Fibroblast of villous mesenchyme (primary cell): ENCODE results near the gene DIDO1. TPM values are rescaled to one million over a fixed set of nuclear protein-coding genes. Genes with fewer than 3 reads are reported as not detected.

ENCODE experiments used
- DNase-seq: peaks from one replicate; pipeline ENCODE4 v3.0.0-alpha.2; 2010; ENCODE audit warnings: low read depth
- H3K4me3 ChIP-seq: 2 replicates; pipeline ENCODE4 v1.5.1; 2011; ENCODE audit warnings: low read depth, mild to moderate bottlenecking, low read length
- CTCF ChIP-seq: IDR thresholded peaks from 2 replicates; pipeline ENCODE4 v1.5.1; 2012; ENCODE audit warnings: low read depth, mild to moderate bottlenecking, low read length; ENCODE audit not compliant: insufficient read depth
- total RNA-seq: library from RNA; depleted of rRNA; stranded (reverse); fragments of >200 nt; gene quantifications from 2 replicates; pipeline ENCODE4 v1.2.3, GENCODE V29; 2012

Gene DIDO1
- total RNA-seq, result 41.2 and 47.5 TPM in 2 replicates

GRCh38 chr20:62926229-62927127, at the start of gene DIDO1:
Gene DIDO1 (minus strand): TSS chr20:62926505.
- H3K4me3 ChIP-seq, result peak within 1 kb of the TSS; percentile 96
- DNase-seq, result peak; percentile 80
- peak; percentile 56 for TF ChIP-seq CTCF

- TF ChIP-seq CTCF, result no peak
- H3K4me3 ChIP-seq, result no peak overlapping the region
- DNase-seq, result no peak
Measured at GRCh38 chr20:62975251-62975760, 49.0 kb upstream of the DIDO1 start.

GRCh38 chr20:62972845-62973745, 46.8 kb upstream of the DIDO1 start:
- no peak for DNase-seq
- no peak for TF ChIP-seq CTCF
- peak overlapping the region; percentile 45 for H3K4me3 ChIP-seq

GRCh38 chr20:62971950-62972844, 45.9 kb upstream of the DIDO1 start:
- peak overlapping the region; percentile 45 for H3K4me3 ChIP-seq
- DNase-seq, result peak; percentile 78
- TF ChIP-seq CTCF, result peak; percentile 79

GRCh38 chr20:62971211-62971949, 45.1 kb upstream of the DIDO1 start:
- no peak overlapping the region for H3K4me3 ChIP-seq
- no peak for TF ChIP-seq CTCF
- no peak for DNase-seq
